Right atrium auricular region (tissue), 2 donors: ENCODE results near the gene CCNK. TPM values are rescaled to one million over a fixed set of nuclear protein-coding genes. Genes with fewer than 3 reads are reported as not detected.

Source experiments
- DNase-seq: peaks from one replicate; pipeline ENCODE4 v3.0.0-alpha.2; 2019; ENCODE audit warnings: low spot score
- H3K27ac ChIP-seq, 2 donors: fragments of 200-600 bp; sonication (generic); 1 replicate in 1 of 2; 2 replicates in 1 of 2; pipeline ENCODE4 v1.5.1; 2016 to 2019
- H3K27me3 ChIP-seq, 2 donors: fragments of 200-600 bp; sonication (generic); one replicate each; pipeline versions ENCODE4 v1.5.1 to v1.6.0; 2017 to 2019
- H3K36me3 ChIP-seq: fragments of 200-600 bp; sonication (generic); one replicate; pipeline ENCODE4 v1.5.1; 2016
- H3K4me1 ChIP-seq, 2 donors: fragments of 200-600 bp; sonication (generic); one replicate each; pipeline versions ENCODE4 v1.5.1 to v1.6.0; 2017 to 2019
- H3K4me3 ChIP-seq, 2 donors: fragments of 200-600 bp; sonication (generic); 1 replicate in 1 of 2; 2 replicates in 1 of 2; pipeline ENCODE4 v1.5.1; 2017 to 2019; ENCODE audit warnings: mild to moderate bottlenecking in 1 of 2, moderate library complexity in 1 of 2
- H3K9me3 ChIP-seq, 2 donors: fragments of 200-600 bp; sonication (generic); one replicate each; pipeline ENCODE4 v1.5.1; 2019
- total RNA-seq, 2 donors: library from RNA; depleted of rRNA; stranded (reverse); fragments of >200 nt; gene quantifications; one replicate each; pipeline ENCODE4 v1.1.0, GENCODE V29; 2016
- TF ChIP-seq, protein P1 (sequence below), 2 donors: fragments of 200-600 bp; sonication (generic); IDR thresholded peaks; one replicate each; pipeline ENCODE4 v1.5.1; 2019; ENCODE audit warnings: antibody characterized with exemption in 2 of 2

Gene CCNK
- total RNA-seq, 2 donors from 2014 or later, result 13.9 to 17.1 TPM

DNA sequence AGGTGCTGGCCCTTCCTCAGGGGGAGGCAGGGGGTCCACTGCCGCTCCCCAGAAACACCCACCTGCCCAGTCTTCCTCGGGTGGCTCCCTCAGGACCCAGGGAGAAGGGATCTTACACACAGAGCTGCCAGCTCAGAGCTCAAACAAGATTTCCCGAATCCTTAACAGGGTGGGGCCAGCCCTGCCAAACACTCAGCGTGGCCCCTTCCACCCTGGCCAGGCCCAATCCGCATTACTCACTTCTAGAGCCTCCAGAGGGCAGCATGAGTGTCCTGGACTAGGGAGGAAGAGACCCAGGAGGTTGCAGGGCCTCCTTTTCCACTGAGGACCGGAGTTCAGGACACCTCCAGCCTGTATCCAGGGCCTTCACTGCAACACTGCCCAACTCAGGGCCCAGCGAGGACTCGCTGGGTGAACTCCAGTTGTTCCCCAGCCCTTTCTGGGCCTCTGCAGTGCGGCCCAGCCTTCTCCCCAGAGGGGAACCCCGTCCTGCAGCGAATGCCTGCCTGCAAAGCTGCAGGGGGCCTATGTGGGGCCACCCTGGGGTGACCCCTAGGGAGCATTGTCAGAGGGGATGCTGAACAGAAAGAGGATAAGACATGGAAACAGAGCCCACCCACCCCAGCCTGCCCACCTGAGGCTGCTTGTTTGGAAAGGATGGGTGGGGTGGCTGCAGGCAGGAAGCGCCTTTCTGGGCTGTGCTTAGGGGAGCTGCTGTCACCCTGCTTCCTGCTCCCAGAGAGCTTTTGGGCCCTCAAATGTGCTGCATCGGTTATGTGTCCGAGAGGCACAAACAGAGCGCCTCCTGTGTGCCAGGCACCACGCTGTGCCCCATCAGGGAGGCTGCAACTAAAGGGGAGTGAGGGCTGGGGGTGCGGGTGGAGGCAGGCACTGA is 43.8 kb downstream of the CCNK start:
- TF ChIP-seq, protein P1, sequence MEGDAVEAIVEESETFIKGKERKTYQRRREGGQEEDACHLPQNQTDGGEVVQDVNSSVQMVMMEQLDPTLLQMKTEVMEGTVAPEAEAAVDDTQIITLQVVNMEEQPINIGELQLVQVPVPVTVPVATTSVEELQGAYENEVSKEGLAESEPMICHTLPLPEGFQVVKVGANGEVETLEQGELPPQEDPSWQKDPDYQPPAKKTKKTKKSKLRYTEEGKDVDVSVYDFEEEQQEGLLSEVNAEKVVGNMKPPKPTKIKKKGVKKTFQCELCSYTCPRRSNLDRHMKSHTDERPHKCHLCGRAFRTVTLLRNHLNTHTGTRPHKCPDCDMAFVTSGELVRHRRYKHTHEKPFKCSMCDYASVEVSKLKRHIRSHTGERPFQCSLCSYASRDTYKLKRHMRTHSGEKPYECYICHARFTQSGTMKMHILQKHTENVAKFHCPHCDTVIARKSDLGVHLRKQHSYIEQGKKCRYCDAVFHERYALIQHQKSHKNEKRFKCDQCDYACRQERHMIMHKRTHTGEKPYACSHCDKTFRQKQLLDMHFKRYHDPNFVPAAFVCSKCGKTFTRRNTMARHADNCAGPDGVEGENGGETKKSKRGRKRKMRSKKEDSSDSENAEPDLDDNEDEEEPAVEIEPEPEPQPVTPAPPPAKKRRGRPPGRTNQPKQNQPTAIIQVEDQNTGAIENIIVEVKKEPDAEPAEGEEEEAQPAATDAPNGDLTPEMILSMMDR (IDR thresholded peaks at IDR 0.05), result peak in 1 of 2 donors; percentile 45
- peaks cover 0 to 45% of the 10 kb centered on the region in 2 donors for H3K4me1 ChIP-seq
- H3K9me3 ChIP-seq, result no peaks in the 10 kb centered on the region
- no peaks in the 10 kb centered on the region for H3K27me3 ChIP-seq
- no peak for DNase-seq
- H3K4me3 ChIP-seq, result no peak overlapping the region
- no peaks in the 10 kb centered on the region for H3K36me3 ChIP-seq
- peak overlapping the region in 1 of 2 donors; percentile 4 for H3K27ac ChIP-seq

DNA sequence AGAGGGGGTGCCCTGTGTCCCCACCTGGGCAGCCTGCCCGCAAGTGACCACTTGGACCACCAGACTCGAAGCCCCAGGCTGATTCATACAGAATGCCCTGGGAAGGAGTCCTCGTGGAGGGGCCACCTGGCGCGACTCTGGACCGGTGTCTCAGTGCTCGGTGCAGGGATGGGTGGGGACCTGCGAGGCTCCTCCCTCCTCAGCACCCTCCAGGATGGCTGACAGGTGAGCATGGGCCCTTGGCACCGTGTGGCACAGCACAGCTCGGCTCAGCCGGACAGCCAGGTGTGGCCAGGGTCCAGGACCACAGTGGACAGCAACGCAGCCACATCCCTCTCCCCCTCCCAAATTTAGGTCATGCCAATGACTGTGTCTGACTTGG is 44.5 kb downstream of the CCNK start:
- Histone ChIP-seq H3K9me3 (no peaks in the 10 kb centered on the region), H3K27ac (peak overlapping the region in 1 of 2 donors; percentile 4), H3K4me3 (no peak overlapping the region), H3K4me1 (peaks cover 0 to 45% of the 10 kb centered on the region in 2 donors), H3K27me3 (no peaks in the 10 kb centered on the region), H3K36me3 (no peaks in the 10 kb centered on the region)
- TF ChIP-seq, protein P1 (IDR thresholded peaks at IDR 0.05), result no peak
- DNase-seq, result no peak

DNA sequence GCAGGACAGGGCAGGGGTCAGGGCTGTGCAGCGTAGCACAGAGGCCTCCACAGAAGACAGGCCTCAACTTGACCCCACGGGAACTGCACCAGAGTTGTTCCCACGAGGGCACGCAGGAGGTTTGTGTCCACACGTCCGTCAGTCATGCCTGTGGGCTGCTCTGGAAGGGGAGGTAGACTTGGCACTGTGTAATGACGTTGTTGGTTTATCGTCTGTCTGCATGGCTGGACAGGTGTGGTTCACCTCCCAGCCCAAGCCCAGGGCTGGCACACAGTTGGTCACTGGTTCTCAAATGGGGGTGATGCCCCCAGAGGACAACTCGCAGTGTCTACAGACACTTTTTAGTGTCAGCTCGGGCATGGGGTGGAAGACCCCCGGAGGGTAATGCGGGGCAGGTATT is 45.8 kb downstream of the CCNK start:
- H3K4me1 ChIP-seq, result peaks cover 0 to 52% of the 10 kb centered on the region in 2 donors
- DNase-seq, result no peak

DNA sequence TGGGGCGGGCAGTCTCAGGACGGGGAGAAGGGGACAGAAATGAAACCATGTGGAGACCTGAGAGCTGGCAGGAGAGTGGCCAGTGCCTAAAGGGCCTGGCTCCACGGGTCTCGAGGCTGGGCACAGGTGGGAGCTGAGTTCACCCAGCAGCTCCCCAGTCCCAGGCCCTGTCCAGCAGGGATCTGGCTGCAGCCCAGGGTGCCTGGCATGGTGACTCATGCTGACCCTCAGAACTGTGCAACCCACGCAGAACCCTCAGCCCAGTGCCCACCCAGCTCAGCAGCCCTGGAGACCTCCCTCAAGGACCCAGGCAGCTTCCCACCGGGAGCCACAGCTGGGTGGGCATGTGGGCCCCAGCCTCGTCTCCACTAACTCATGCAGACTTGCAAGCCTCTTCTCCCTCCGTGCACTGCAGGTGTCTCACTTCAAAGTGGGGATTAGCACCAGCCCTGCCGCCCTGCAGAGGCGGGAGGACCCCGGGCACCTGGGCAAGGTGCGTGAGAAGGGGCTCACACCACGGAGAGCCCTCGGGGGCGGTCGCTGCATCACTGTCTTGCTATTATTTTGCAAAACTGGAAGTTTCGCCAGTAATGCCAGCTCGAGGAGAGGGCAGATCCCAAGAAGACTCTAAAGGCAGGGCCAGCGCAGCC is 46.3 kb downstream of the CCNK start:
- no peak overlapping the region for H3K27ac ChIP-seq
- no peaks in the 10 kb centered on the region for H3K36me3 ChIP-seq
- H3K9me3 ChIP-seq, result no peaks in the 10 kb centered on the region
- no peak for DNase-seq
- TF ChIP-seq, protein P1 (IDR thresholded peaks at IDR 0.05), result no peak
- peaks cover 0 to 47% of the 10 kb centered on the region in 2 donors for H3K4me1 ChIP-seq
- H3K4me3 ChIP-seq, result no peak overlapping the region
- H3K27me3 ChIP-seq, result no peaks in the 10 kb centered on the region

More for the DNA sequence above, 45.8 kb downstream of the CCNK start:
- no peaks in the 10 kb centered on the region for H3K9me3 ChIP-seq
- TF ChIP-seq, protein P1 (IDR thresholded peaks at IDR 0.05), result no peak
- H3K27ac ChIP-seq, result no peak overlapping the region
- no peak overlapping the region for H3K4me3 ChIP-seq
- H3K27me3 ChIP-seq, result no peaks in the 10 kb centered on the region
- H3K36me3 ChIP-seq, result no peaks in the 10 kb centered on the region

DNA sequence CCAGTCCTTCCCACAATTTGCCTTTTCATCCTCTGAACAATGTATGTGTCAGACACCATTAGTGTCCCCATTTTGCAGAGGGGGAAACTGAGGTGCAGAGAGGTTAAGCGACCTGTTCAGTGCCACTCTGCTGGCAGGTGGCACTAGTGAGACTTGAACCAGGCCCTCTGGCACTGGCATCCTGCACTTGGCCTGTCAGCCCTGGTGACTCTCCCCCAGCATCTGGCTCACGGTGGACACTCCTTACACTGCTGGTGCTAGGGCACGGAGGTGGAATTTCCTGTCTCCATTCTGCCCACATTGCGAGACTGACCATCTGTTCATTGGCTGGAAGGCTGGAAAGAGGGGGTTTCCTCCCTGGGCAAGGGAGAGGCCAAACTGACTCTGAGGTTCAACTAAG is 48.7 kb downstream of the CCNK start:
- TF ChIP-seq, protein P1 (IDR thresholded peaks at IDR 0.05), result no peak
- Histone ChIP-seq H3K4me1 (peaks cover 0 to 29% of the 10 kb centered on the region in 2 donors), H3K27ac (no peak overlapping the region), H3K4me3 (no peak overlapping the region), H3K27me3 (no peaks in the 10 kb centered on the region), H3K9me3 (no peaks in the 10 kb centered on the region), H3K36me3 (no peaks in the 10 kb centered on the region)
- DNase-seq, result no peak
